Common myeloid progenitor, CD34-positive (primary cell): ENCODE results near the gene FOLR1.

Experiments
- CTCF ChIA-PET: fragments of 350-600 bp; sonication (Branson Sonifier 250); formaldehyde crosslinking; loops from one replicate; lab custom pipeline; 2021; ENCODE audit warnings: antibody characterized with exemption; lab: Charles Lee
- POLR2A ChIA-PET: fragments of 350-600 bp; sonication (Branson Sonifier 250); formaldehyde crosslinking; loops from one replicate; lab custom pipeline; 2021; ENCODE audit warnings: antibody characterized with exemption; lab: Charles Lee
- DNase-seq, 3 donors: peaks; one replicate each; pipeline versions ENCODE4 v3.0.0 to v3.0.0-alpha.2; 2013
- H3K27ac ChIP-seq, 2 experiments: 1 replicate in 1 of 2; 2 replicates in 1 of 2; pipeline ENCODE4 v1.7.0; 2013; ENCODE audit warnings: inconsistent platforms in 2 of 2, low read length in 2 of 2, mild to moderate bottlenecking in 2 of 2, low read depth in 1 of 2, moderate library complexity in 1 of 2; ENCODE audit not compliant: severe bottlenecking in 2 of 2, insufficient read depth in 1 of 2, poor library complexity in 1 of 2
- H3K27me3 ChIP-seq, 5 experiments: replicated peaks in 2 of 5; 1 replicate in 3 of 5; 2 replicates in 2 of 5; pipeline versions ENCODE4 v1.6.1 to v1.7.0; 2013; ENCODE audit warnings: low read length in 4 of 5, mild to moderate bottlenecking in 2 of 5, moderate library complexity in 2 of 5, inconsistent platforms in 1 of 5; ENCODE audit not compliant: insufficient read depth in 5 of 5, control insufficient read depth in 4 of 5
- H3K36me3 ChIP-seq, 4 experiments: 1 replicate in 2 of 4; 2 replicates in 2 of 4; pipeline versions ENCODE4 v1.6.1 to v1.7.0; 2013; ENCODE audit warnings: low read length in 3 of 4, control low read depth in 1 of 4, mild to moderate bottlenecking in 1 of 4; ENCODE audit not compliant: control insufficient read depth in 4 of 4, insufficient read depth in 4 of 4
- H3K4me1 ChIP-seq, 4 experiments: 1 replicate in 3 of 4; 2 replicates in 1 of 4; pipeline versions ENCODE4 v1.6.1 to v1.7.1; 2013; ENCODE audit warnings: low read length in 3 of 4, mild to moderate bottlenecking in 3 of 4, control low read depth in 1 of 4, inconsistent platforms in 1 of 4, moderate library complexity in 1 of 4; ENCODE audit not compliant: control insufficient read depth in 4 of 4, insufficient read depth in 4 of 4; ENCODE audit errors: control extremely low read depth in 1 of 4
- H3K4me3 ChIP-seq, 7 experiments: 1 replicate in 4 of 7; 2 replicates in 3 of 7; pipeline versions ENCODE4 v1.5.1 to v1.7.0; 2013; ENCODE audit warnings: mild to moderate bottlenecking in 7 of 7, low read length in 6 of 7, moderate library complexity in 6 of 7, inconsistent platforms in 2 of 7, low read depth in 2 of 7, control low read depth in 1 of 7; ENCODE audit not compliant: insufficient read depth in 4 of 7, control insufficient read depth in 1 of 7; ENCODE audit errors: extremely low read depth in 1 of 7
- H3K9me3 ChIP-seq, 5 experiments: 1 replicate in 4 of 5; 2 replicates in 1 of 5; pipeline versions ENCODE4 v1.6.1 to v1.7.1; 2013; ENCODE audit warnings: low read length in 4 of 5, mild to moderate bottlenecking in 2 of 5, inconsistent platforms in 1 of 5, low read depth in 1 of 5, moderate library complexity in 1 of 5; ENCODE audit not compliant: control insufficient read depth in 4 of 5, insufficient read depth in 2 of 5; ENCODE audit errors: control extremely low read depth in 1 of 5
- WGBS: methylation state at CpG from one replicate; pipeline ENCODE4 v1.1.5; 2013; ENCODE audit not compliant: insufficient coverage; 5-methylcytosine and 5-hydroxymethylcytosine counted together

The FOLR1 gene

GRCh38 chr11:72231396-72232259 is 39.7 kb downstream of the FOLR1 start:
- no peaks in the 10 kb centered on the region for H3K9me3 ChIP-seq
- no peaks in the 10 kb centered on the region for H3K27me3 ChIP-seq
- H3K36me3 ChIP-seq: peaks cover 12 to 98% (median 75%) of the 10 kb centered on the region in 4 experiments
- 94% methylated on average over 7 of the region's 9 CpGs for WGBS
- H3K4me3 ChIP-seq: no peak overlapping the region
- POLR2A ChIA-PET: no interaction called here
- no peak overlapping the region for H3K27ac ChIP-seq
- peaks cover 0 to 19% (median 0%) of the 10 kb centered on the region in 4 experiments for H3K4me1 ChIP-seq
- CTCF ChIA-PET: no interaction called here
- no peak for DNase-seq

- DNase-seq: no peak
- H3K36me3 ChIP-seq: peaks cover 12 to 98% (median 78%) of the 10 kb centered on the region in 4 experiments
- POLR2A ChIA-PET: no interaction called here
Measured at GRCh38 chr11:72232260-72233055, 40.5 kb downstream of the FOLR1 start.

GRCh38 chr11:72233056-72233772 is 41.3 kb downstream of the FOLR1 start:
- 93% methylated on average over 8 of the region's 13 CpGs for WGBS
- Histone ChIP-seq H3K36me3 (peaks cover 10 to 98% (median 78%) of the 10 kb centered on the region in 4 experiments), H3K4me3 (no peak overlapping the region), H3K27ac (no peak overlapping the region), H3K4me1 (peaks cover 0 to 17% (median 0%) of the 10 kb centered on the region in 4 experiments), H3K9me3 (no peaks in the 10 kb centered on the region), H3K27me3 (peaks cover 0 to 5% (median 0%) of the 10 kb centered on the region in 5 experiments)
- no peak for DNase-seq
- CTCF ChIA-PET: no interaction called here
- POLR2A ChIA-PET: no interaction called here

More at GRCh38 chr11:72232260-72233055, 40.5 kb downstream of the FOLR1 start:
- Histone ChIP-seq H3K27ac (no peak overlapping the region), H3K9me3 (no peaks in the 10 kb centered on the region), H3K4me1 (peaks cover 0 to 17% (median 0%) of the 10 kb centered on the region in 4 experiments), H3K27me3 (no peaks in the 10 kb centered on the region), H3K4me3 (no peak overlapping the region)
- WGBS: 99% methylated on average over 18 of the region's 18 CpGs
- CTCF ChIA-PET: no interaction called here

- H3K4me3 ChIP-seq: no peak overlapping the region
- H3K36me3 ChIP-seq: peaks cover 10 to 95% (median 74%) of the 10 kb centered on the region in 4 experiments
- CTCF ChIA-PET: interaction anchor here (1.0 to 1.5 kb wide), 2 partner anchors 11 to 197 kb away, joined by 4 to 6 read pairs; no protein-coding TSS in a partner anchor
- POLR2A ChIA-PET: interaction anchor here (0.7 kb wide), 1 partner anchor 16 kb away, joined by 3 read pairs; no protein-coding TSS in a partner anchor
- WGBS: 91% methylated on average over 6 of the region's 8 CpGs
- peaks cover 0 to 12% (median 3%) of the 10 kb centered on the region in 5 experiments for H3K27me3 ChIP-seq
- no peak overlapping the region for H3K27ac ChIP-seq
- DNase-seq: no peak
- H3K9me3 ChIP-seq: no peaks in the 10 kb centered on the region
- H3K4me1 ChIP-seq: peaks cover 0 to 17% (median 1%) of the 10 kb centered on the region in 4 experiments
Measured at GRCh38 chr11:72233773-72234513, 42.0 kb downstream of the FOLR1 start.

GRCh38 chr11:72234514-72234830 is 42.5 kb downstream of the FOLR1 start:
- no peaks in the 10 kb centered on the region for H3K9me3 ChIP-seq
- peaks cover 0 to 18% (median 6%) of the 10 kb centered on the region in 5 experiments for H3K27me3 ChIP-seq
- H3K27ac ChIP-seq: no peak overlapping the region
- no peak overlapping the region for H3K4me3 ChIP-seq
- ChIA-PET CTCF (interaction anchor here (1.0 to 1.5 kb wide), 2 partner anchors 11 to 197 kb away, joined by 4 to 6 read pairs; no protein-coding TSS in a partner anchor), POLR2A (interaction anchor here (0.7 kb wide), 1 partner anchor 16 kb away, joined by 3 read pairs; no protein-coding TSS in a partner anchor)
- H3K4me1 ChIP-seq: peaks cover 0 to 20% (median 6%) of the 10 kb centered on the region in 4 experiments
- DNase-seq: no peak
- WGBS: 70% methylated on average over 2 of the region's 3 CpGs
- H3K36me3 ChIP-seq: peaks cover 10 to 89% (median 68%) of the 10 kb centered on the region in 4 experiments

- H3K9me3 ChIP-seq: no peaks in the 10 kb centered on the region
- DNase-seq: no peak
- CTCF ChIA-PET: interaction anchor here (1.0 to 1.9 kb wide), 4 partner anchors 12 to 196 kb away, joined by 4 to 6 read pairs (median 5); no protein-coding TSS in a partner anchor
- H3K27me3 ChIP-seq: peaks cover 0 to 22% (median 8%) of the 10 kb centered on the region in 5 experiments
- POLR2A ChIA-PET: no interaction called here
- H3K4me1 ChIP-seq: peaks cover 0 to 25% (median 11%) of the 10 kb centered on the region in 4 experiments
- WGBS: 100% methylated on average over 1 of the region's 4 CpGs
- H3K4me3 ChIP-seq: no peak overlapping the region
- peaks cover 10 to 85% (median 65%) of the 10 kb centered on the region in 4 experiments for H3K36me3 ChIP-seq
- H3K27ac ChIP-seq: no peak overlapping the region
Measured at GRCh38 chr11:72234920-72235319, 43.0 kb downstream of the FOLR1 start.
